C4-2B (cell line): ENCODE results near the gene SEC22C.
"Not testable (repeated sequence)": the region's sequence is repeated elsewhere in the genome, so short reads cannot be mapped to it uniquely, and the experiment has no call there.

ENCODE experiments used
- ZFX ChIP-seq: fragments of 450-650 bp; IDR thresholded peaks from 2 replicates; pipeline ENCODE4 v1.6.1; 2017
- TF ChIP-seq, protein P1 (sequence below): fragments of 450-650 bp; conservative IDR thresholded peaks from 2 replicates; pipeline ENCODE4 v1.5.1; 2017; ENCODE audit warnings: mild to moderate bottlenecking

DNA sequence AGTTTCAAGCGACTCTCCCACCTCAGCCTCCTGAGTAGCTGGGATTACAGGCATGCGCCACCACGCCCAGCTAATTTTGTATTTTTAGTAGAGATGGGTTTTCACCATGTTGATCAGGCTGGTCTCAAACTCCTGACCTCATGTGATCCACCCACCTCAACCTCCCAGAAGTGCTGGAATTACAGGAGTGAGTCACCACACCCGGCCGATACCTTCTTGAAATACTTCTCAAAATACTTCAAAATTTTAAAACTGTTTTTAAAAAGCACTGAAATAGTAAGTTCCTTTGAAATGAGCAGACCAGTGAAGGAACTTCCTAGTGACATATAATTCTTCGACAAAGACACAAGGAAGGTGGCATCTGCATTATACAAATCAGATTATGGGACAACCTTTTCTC lies 24.9 kb downstream of the SEC22C start:
- TF ChIP-seq, protein P1, sequence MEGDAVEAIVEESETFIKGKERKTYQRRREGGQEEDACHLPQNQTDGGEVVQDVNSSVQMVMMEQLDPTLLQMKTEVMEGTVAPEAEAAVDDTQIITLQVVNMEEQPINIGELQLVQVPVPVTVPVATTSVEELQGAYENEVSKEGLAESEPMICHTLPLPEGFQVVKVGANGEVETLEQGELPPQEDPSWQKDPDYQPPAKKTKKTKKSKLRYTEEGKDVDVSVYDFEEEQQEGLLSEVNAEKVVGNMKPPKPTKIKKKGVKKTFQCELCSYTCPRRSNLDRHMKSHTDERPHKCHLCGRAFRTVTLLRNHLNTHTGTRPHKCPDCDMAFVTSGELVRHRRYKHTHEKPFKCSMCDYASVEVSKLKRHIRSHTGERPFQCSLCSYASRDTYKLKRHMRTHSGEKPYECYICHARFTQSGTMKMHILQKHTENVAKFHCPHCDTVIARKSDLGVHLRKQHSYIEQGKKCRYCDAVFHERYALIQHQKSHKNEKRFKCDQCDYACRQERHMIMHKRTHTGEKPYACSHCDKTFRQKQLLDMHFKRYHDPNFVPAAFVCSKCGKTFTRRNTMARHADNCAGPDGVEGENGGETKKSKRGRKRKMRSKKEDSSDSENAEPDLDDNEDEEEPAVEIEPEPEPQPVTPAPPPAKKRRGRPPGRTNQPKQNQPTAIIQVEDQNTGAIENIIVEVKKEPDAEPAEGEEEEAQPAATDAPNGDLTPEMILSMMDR = not testable (repeated sequence)
- TF ChIP-seq ZFX = not testable (repeated sequence)
